H7 (cell line): ENCODE measurements around the gene USP44. TPM values are rescaled to one million over a fixed set of nuclear protein-coding genes. Genes with fewer than 3 reads are reported as not detected.
"Not testable (repeated sequence)": the region's sequence is repeated elsewhere in the genome, so short reads cannot be mapped to it uniquely, and the experiment has no call there.

Source experiments
- DNase-seq: peaks from one replicate; pipeline ENCODE4 v3.0.0; 2012
- H3K27me3 ChIP-seq: 2 replicates; pipeline ENCODE4 v1.6.0; 2011; ENCODE audit warnings: mild to moderate bottlenecking, low read length; ENCODE audit not compliant: control insufficient read depth, insufficient read depth
- H3K36me3 ChIP-seq: replicated peaks from 2 replicates; pipeline ENCODE4 v1.5.1; 2011; ENCODE audit warnings: low read length; ENCODE audit not compliant: control insufficient read depth, insufficient read depth
- H3K4me3 ChIP-seq: 2 replicates; pipeline ENCODE4 v1.5.1; 2011; ENCODE audit warnings: low read depth, mild to moderate bottlenecking, control low read depth, low read length, moderate library complexity; ENCODE audit not compliant: insufficient read depth
- total RNA-seq: library from RNA; depleted of rRNA; stranded (reverse); fragments of >200 nt; shearing (Covaris generic); gene quantifications from 2 replicates; pipeline ENCODE4 v1.2.3, GENCODE V29; 2014

The USP44 gene
- total RNA-seq, 1 experiment from 2014 or later, result 102 TPM

GRCh38 chr12:95506707-95507523 is 44.4 kb downstream of the USP44 start:
- Histone ChIP-seq H3K4me3 (no peak overlapping the region), H3K27me3 (no peaks in the 10 kb centered on the region), H3K36me3 (peaks cover 21% of the 10 kb centered on the region)
- DNase-seq, result no peak

GRCh38 chr12:95505039-95505438 is 46.2 kb downstream of the USP44 start:
- no peak overlapping the region for H3K4me3 ChIP-seq
- H3K27me3 ChIP-seq, result no peaks in the 10 kb centered on the region
- peaks cover 19% of the 10 kb centered on the region for H3K36me3 ChIP-seq
- DNase-seq, result no peak

GRCh38 chr12:95504140-95504539 is 47.1 kb downstream of the USP44 start:
- no peak for DNase-seq
- Histone ChIP-seq H3K27me3 (no peaks in the 10 kb centered on the region), H3K4me3 (no peak overlapping the region), H3K36me3 (peaks cover 17% of the 10 kb centered on the region)

GRCh38 chr12:95499772-95500171 is 51.5 kb downstream of the USP44 start:
- DNase-seq, result no peak
- H3K36me3 ChIP-seq, result peaks cover 20% of the 10 kb centered on the region
- H3K27me3 ChIP-seq, result no peaks in the 10 kb centered on the region
- H3K4me3 ChIP-seq, result no peak overlapping the region

GRCh38 chr12:95498968-95499367 is 52.3 kb downstream of the USP44 start:
- DNase-seq, result no peak
- peaks cover 20% of the 10 kb centered on the region for H3K36me3 ChIP-seq
- no peak overlapping the region for H3K4me3 ChIP-seq
- no peaks in the 10 kb centered on the region for H3K27me3 ChIP-seq

GRCh38 chr12:95497031-95497430 is 54.2 kb downstream of the USP44 start:
- H3K27me3 ChIP-seq, result no peaks in the 10 kb centered on the region
- no peak for DNase-seq
- H3K36me3 ChIP-seq, result peaks cover 21% of the 10 kb centered on the region
- no peak overlapping the region for H3K4me3 ChIP-seq

- H3K4me3 ChIP-seq, result no peak overlapping the region
- H3K36me3 ChIP-seq, result peaks cover 21% of the 10 kb centered on the region
- DNase-seq, result no peak
- H3K27me3 ChIP-seq, result no peaks in the 10 kb centered on the region
These were observed 55.8 kb downstream of the USP44 start for GRCh38 chr12:95495433-95495832.

- Histone ChIP-seq H3K4me3 (no peak overlapping the region), H3K36me3 (peaks cover 21% of the 10 kb centered on the region), H3K27me3 (no peaks in the 10 kb centered on the region)
- DNase-seq, result no peak
These were observed 56.4 kb downstream of the USP44 start for GRCh38 chr12:95494888-95495287.

- Histone ChIP-seq H3K36me3 (peaks cover 19% of the 10 kb centered on the region), H3K27me3 (no peaks in the 10 kb centered on the region), H3K4me3 (no peak overlapping the region)
- no peak for DNase-seq
These were observed 58.8 kb downstream of the USP44 start for GRCh38 chr12:95492462-95492861.

- DNase-seq, result no peak
- H3K36me3 ChIP-seq, result peaks cover 5% of the 10 kb centered on the region
- H3K27me3 ChIP-seq, result no peaks in the 10 kb centered on the region
- H3K4me3 ChIP-seq, result no peak overlapping the region
These were observed 64.3 kb downstream of the USP44 start for GRCh38 chr12:95487024-95487423.

- H3K36me3 ChIP-seq, result peaks cover 5% of the 10 kb centered on the region
- H3K27me3 ChIP-seq, result no peaks in the 10 kb centered on the region
- no peak for DNase-seq
- no peak overlapping the region for H3K4me3 ChIP-seq
These were observed 66.8 kb downstream of the USP44 start for GRCh38 chr12:95484524-95484923.

GRCh38 chr12:95482564-95482963 is 68.7 kb downstream of the USP44 start:
- H3K4me3 ChIP-seq, DNase-seq, H3K36me3 ChIP-seq, H3K27me3 ChIP-seq: not testable (repeated sequence)

- DNase-seq, result no peak
- peaks cover 4% of the 10 kb centered on the region for H3K36me3 ChIP-seq
- H3K4me3 ChIP-seq, result no peak overlapping the region
- no peaks in the 10 kb centered on the region for H3K27me3 ChIP-seq
These were observed 69.4 kb downstream of the USP44 start for GRCh38 chr12:95481888-95482287.

- H3K36me3 ChIP-seq, result peaks cover 7% of the 10 kb centered on the region
- H3K27me3 ChIP-seq, result no peaks in the 10 kb centered on the region
- no peak for DNase-seq
- H3K4me3 ChIP-seq, result no peak overlapping the region
These were observed 70.2 kb downstream of the USP44 start for GRCh38 chr12:95481072-95481471.

- Histone ChIP-seq H3K27me3 (no peaks in the 10 kb centered on the region), H3K4me3 (no peak overlapping the region), H3K36me3 (peaks cover 7% of the 10 kb centered on the region)
- DNase-seq, result no peak
These were observed 71.0 kb downstream of the USP44 start for GRCh38 chr12:95480230-95480629.

- no peak for DNase-seq
- Histone ChIP-seq H3K27me3 (no peaks in the 10 kb centered on the region), H3K36me3 (peaks cover 5% of the 10 kb centered on the region), H3K4me3 (peak overlapping the region; percentile 89)
These were observed 76.7 kb downstream of the USP44 start for GRCh38 chr12:95474660-95474958.
